NB4 (cell line): ENCODE data around the gene FBXO47.

Source experiments
- POLR2A ChIP-seq: IDR thresholded peaks from 2 replicates; pipeline ENCODE4 v1.6.1; 2011; ENCODE audit warnings: mild to moderate bottlenecking; ENCODE audit not compliant: insufficient read length; ENCODE audit errors: extremely low read depth
- TF ChIP-seq, protein P1 (sequence below): IDR thresholded peaks from one replicate; pipeline ENCODE4 v1.5.1; 2012; ENCODE audit warnings: low read depth, low read length
- TF ChIP-seq, protein P2 (sequence below): IDR thresholded peaks from 2 replicates; pipeline ENCODE4 v1.6.1; 2011; ENCODE audit warnings: low read depth, low read length

DNA sequence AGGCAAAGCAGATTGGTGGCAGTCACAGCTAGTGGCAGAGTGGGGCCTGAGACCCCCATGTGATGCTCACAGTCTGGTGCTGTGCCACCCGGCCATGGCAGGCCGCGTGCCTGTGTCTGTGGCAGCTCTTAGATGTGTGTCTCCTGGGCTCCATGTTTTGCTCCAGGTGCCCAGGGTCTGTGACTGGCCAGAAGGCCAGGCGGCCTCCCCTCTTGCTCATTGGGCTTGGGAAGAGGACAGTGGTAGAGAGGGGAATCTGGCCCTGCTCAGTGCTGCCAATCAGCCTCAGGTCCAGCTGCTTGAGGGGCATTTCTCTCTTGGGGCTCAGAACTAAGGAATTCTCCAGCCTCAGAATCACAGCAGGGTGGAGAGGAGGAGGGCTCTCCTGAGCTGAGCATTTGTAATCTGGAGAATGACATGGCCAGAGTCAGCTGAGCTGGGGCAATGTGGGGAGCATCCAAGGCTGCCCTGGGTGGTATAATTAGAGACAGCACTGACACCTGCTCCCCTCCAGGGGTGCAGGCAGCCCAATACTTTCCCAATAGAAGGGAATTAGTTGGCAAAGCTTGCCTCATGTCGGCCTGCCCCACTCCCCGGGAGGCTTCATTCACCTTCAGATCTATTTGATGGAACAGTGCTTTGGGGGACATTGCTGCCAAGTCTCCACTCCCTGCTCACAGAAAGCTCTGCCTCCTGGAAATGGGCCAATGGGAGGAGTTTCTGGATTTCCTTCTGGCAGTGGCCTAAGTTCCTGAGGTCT lies 44.5 kb downstream of the FBXO47 start:
- TF ChIP-seq, protein P1, sequence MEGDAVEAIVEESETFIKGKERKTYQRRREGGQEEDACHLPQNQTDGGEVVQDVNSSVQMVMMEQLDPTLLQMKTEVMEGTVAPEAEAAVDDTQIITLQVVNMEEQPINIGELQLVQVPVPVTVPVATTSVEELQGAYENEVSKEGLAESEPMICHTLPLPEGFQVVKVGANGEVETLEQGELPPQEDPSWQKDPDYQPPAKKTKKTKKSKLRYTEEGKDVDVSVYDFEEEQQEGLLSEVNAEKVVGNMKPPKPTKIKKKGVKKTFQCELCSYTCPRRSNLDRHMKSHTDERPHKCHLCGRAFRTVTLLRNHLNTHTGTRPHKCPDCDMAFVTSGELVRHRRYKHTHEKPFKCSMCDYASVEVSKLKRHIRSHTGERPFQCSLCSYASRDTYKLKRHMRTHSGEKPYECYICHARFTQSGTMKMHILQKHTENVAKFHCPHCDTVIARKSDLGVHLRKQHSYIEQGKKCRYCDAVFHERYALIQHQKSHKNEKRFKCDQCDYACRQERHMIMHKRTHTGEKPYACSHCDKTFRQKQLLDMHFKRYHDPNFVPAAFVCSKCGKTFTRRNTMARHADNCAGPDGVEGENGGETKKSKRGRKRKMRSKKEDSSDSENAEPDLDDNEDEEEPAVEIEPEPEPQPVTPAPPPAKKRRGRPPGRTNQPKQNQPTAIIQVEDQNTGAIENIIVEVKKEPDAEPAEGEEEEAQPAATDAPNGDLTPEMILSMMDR, result no peak
- TF ChIP-seq, protein P2, sequence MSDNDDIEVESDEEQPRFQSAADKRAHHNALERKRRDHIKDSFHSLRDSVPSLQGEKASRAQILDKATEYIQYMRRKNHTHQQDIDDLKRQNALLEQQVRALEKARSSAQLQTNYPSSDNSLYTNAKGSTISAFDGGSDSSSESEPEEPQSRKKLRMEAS, result no peak
- no peak for TF ChIP-seq POLR2A
